Measurements from ENCODE around the gene SLC5A7. TPM values are rescaled to one million over a fixed set of nuclear protein-coding genes. Genes with fewer than 3 reads are reported as not detected.

The SLC5A7 gene
- total RNA-seq, 1 donor from 2014 or later, result not detected

- Histone ChIP-seq H3K4me3 (no peak overlapping the region), H3K4me1 (no peaks in the 10 kb centered on the region), H3K9me3 (no peaks in the 10 kb centered on the region), H3K27me3 (no peaks in the 10 kb centered on the region), H3K27ac (no peak overlapping the region), H3K36me3 (no peaks in the 10 kb centered on the region)
- TF ChIP-seq, protein P1, sequence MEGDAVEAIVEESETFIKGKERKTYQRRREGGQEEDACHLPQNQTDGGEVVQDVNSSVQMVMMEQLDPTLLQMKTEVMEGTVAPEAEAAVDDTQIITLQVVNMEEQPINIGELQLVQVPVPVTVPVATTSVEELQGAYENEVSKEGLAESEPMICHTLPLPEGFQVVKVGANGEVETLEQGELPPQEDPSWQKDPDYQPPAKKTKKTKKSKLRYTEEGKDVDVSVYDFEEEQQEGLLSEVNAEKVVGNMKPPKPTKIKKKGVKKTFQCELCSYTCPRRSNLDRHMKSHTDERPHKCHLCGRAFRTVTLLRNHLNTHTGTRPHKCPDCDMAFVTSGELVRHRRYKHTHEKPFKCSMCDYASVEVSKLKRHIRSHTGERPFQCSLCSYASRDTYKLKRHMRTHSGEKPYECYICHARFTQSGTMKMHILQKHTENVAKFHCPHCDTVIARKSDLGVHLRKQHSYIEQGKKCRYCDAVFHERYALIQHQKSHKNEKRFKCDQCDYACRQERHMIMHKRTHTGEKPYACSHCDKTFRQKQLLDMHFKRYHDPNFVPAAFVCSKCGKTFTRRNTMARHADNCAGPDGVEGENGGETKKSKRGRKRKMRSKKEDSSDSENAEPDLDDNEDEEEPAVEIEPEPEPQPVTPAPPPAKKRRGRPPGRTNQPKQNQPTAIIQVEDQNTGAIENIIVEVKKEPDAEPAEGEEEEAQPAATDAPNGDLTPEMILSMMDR (IDR thresholded peaks at IDR 0.05), result no peak
- no peak for DNase-seq (ENCODE audit: low spot score in 2 of 2)
- intact Hi-C loops (cut with DNase I), result no loop called here
Measured at GRCh38 chr2:108031471-108031941, 45.2 kb downstream of the SLC5A7 start.

GRCh38 chr2:108034843-108035242 is 48.5 kb downstream of the SLC5A7 start:
- Histone ChIP-seq H3K27ac (no peak overlapping the region), H3K4me3 (no peak overlapping the region), H3K36me3 (no peaks in the 10 kb centered on the region), H3K27me3 (no peaks in the 10 kb centered on the region), H3K9me3 (no peaks in the 10 kb centered on the region), H3K4me1 (no peaks in the 10 kb centered on the region)
- intact Hi-C loops (cut with DNase I), result no loop called here
- TF ChIP-seq, protein P1 (IDR thresholded peaks at IDR 0.05), result no peak
- DNase-seq (ENCODE audit: low spot score in 2 of 2), result no peak

DNA sequence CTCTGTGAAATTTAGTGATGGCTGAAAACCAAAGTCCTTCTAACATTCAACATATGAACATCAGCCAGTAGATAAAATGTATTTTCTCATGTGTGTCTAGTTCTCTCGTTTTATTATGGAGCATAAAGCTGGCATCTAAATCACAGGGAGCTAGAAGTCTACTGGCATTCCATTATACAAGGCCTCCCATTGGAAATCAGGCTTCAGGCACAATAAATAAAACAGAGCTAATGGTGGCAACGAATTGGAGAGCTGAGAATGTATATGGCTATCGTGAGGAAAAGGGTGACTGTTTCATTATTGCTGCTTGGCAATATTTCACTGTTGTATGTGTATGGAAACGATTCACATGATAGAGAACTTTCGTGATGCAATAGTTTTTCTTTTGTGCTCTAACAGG is 62.4 kb downstream of the SLC5A7 start:
- no peak overlapping the region for H3K27ac ChIP-seq
- intact Hi-C loops (cut with DNase I), result no loop called here
- no peaks in the 10 kb centered on the region for H3K36me3 ChIP-seq
- no peak overlapping the region for H3K4me3 ChIP-seq
- no peak for DNase-seq (ENCODE audit: low spot score in 2 of 2)
- H3K27me3 ChIP-seq, result no peaks in the 10 kb centered on the region
- TF ChIP-seq, protein P1 (IDR thresholded peaks at IDR 0.05), result no peak
- no peaks in the 10 kb centered on the region for H3K4me1 ChIP-seq
- H3K9me3 ChIP-seq, result no peaks in the 10 kb centered on the region

DNA sequence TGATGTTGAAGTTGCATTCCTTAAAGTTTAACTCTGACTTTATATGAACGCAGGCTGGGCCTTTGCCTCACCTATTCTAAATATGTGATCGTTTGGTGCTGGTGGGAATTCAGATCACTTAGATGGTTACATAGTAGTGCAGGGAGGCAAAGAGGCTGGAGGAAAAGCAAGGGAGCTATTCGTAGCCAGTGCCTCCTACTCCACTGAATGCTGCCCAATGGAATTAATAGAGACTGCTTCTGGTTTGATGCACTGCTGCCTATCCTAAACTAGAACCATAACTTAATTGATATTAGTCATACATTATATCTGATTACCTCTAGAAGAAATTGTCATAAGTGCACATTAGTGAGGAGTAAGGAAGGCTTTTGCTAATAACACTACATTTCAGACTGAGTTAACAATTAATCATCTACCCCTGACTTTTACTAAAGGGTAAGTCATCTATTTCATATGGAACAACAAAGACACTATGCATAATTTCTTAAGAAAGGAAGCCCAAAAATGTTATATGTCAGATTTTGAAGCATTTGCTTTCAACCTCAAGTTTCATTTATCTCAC is 72.3 kb downstream of the SLC5A7 start:
- Histone ChIP-seq H3K36me3 (no peaks in the 10 kb centered on the region), H3K4me3 (no peak overlapping the region), H3K9me3 (no peaks in the 10 kb centered on the region), H3K4me1 (no peaks in the 10 kb centered on the region), H3K27me3 (no peaks in the 10 kb centered on the region), H3K27ac (no peak overlapping the region)
- TF ChIP-seq, protein P1 (IDR thresholded peaks at IDR 0.05), result no peak
- intact Hi-C loops (cut with DNase I), result no loop called here
- no peak for DNase-seq (ENCODE audit: low spot score in 2 of 2)

DNA sequence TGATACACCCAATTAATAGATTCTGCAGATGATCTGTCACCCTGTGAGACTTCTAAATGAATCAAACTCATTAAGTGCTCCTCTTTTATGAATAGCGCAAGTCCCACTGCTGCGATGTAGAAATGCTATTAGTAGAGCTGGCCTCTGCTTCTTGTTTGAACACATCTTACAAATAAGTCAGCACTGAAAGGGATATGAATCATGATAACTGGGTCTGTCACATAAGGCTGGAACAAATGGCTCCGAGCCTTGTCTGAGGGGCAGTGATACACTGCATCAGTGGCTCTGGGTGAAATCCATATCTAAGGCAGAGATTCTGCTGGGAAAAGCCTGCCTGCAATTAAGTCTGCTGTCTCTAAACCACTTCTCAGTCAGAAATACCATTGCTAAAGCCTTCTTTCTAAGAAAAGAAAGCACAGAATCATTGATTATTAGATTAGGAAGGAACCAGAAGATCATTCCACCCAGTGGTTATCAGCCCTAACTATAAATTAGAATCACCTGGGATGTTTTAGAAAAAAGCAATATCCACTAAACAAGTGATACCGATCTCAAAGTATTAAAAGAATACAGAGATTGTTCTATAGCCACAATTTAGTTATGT is 75.2 kb downstream of the SLC5A7 start:
- H3K36me3 ChIP-seq, result no peaks in the 10 kb centered on the region
- no peak for DNase-seq (ENCODE audit: low spot score in 2 of 2)
- intact Hi-C loops (cut with DNase I), result no loop called here
- no peak overlapping the region for H3K4me3 ChIP-seq
- no peaks in the 10 kb centered on the region for H3K4me1 ChIP-seq
- no peaks in the 10 kb centered on the region for H3K27me3 ChIP-seq
- TF ChIP-seq, protein P1 (IDR thresholded peaks at IDR 0.05), result no peak
- H3K9me3 ChIP-seq, result no peaks in the 10 kb centered on the region
- H3K27ac ChIP-seq, result no peak overlapping the region

Other genes starting within 250 kb of the SLC5A7 start
- gene RGPD4, start 159.6 kb upstream of the SLC5A7 start, total RNA-seq, result not detected

Data from ascending aorta (tissue), 2 donors.